DOHH2 (cell line): ENCODE measurements around the gene REEP1.

Experiments
- CTCF ChIP-seq: fragments of 200-600 bp; sonication (generic); IDR thresholded peaks from one replicate; pipeline ENCODE4 v1.5.1; 2014; ENCODE audit warnings: antibody characterized with exemption, mild to moderate bottlenecking, low read depth, low read length; ENCODE audit not compliant: poor library complexity, severe bottlenecking
- EZH2phosphoT487 ChIP-seq: fragments of 200-600 bp; sonication (generic); IDR thresholded peaks from 2 replicates; pipeline ENCODE4 v1.6.1; 2017; ENCODE audit warnings: borderline replicate concordance, mild to moderate bottlenecking, antibody characterized with exemption, low read length, moderate library complexity, mixed read lengths

GRCh38 chr2:86315084-86315483 lies 22.3 kb downstream of the REEP1 start:
- TF ChIP-seq CTCF (no peak), EZH2phosphoT487 (no peak)
